HG02981 (cell line): Measurements from ENCODE around the gene ADPRS.

Experiments
- ATAC-seq: cut with Tn5 transposase; IDR thresholded peaks from one replicate; pipeline ENCODE4 v1.9.1; 2021; ENCODE audit warnings: mild to moderate bottlenecking, moderate library complexity; ENCODE audit not compliant: unreplicated experiment

Gene ADPRS

DNA sequence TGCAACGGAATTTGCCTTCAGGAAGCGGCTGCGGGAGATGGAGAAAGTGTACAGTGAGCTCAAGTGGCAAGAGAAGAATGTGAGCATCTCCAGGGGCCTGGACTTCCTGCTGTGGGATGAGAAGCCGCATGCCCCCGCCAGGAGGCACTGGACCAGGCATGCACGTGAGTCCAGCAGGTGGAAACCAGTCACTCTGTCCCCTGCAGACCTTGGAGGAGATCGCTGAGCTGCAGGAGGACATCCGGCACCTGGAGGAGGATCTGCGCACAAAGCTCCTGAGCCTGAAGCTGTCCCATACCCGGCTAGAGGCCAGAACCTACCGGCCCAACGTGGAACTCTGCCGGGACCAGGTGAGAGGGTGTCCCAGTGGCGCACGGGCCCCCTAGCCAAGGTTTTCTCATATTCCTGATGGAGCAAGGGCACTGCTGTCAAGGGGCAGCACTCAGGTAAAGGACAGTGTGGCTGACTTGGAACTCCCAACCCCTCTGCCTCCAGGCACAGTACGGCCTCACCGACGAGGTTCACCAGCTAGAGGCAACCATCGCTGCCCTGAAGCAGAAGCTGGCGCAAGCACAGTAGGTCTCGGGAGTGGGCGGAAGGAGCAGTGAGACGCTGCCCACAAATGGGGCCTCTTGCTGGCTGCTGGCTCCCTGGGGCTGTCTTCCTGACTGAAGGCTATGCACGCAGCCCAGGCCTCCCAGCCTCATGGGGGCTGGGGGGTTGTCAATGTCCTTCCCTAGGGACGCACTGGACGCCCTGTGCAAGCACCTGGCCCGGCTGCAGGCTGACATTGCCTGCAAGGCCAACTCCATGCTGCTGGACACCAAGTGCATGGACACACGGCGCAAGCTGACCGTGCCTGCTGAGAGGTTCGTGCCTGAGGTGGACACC lies 1.2 kb upstream of the ADPRS start:
- ATAC-seq, result no peak

DNA sequence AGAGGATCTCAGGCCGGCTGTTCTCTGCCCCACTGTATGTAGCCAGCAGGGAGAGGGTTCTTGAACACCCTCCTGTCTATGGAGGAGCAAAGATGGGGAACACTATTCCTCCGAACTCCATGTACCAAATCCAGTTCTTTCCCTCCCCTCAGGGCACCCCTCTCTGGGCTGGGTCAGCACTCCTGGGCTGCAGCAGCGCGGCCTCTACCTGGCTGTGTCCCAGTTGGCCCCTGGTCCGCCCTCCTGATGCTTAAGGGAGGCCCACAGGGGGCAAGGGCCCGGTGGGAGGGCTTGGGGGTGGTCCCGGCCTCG lies 471 bp upstream of the ADPRS start:
- ATAC-seq, result no peak

DNA sequence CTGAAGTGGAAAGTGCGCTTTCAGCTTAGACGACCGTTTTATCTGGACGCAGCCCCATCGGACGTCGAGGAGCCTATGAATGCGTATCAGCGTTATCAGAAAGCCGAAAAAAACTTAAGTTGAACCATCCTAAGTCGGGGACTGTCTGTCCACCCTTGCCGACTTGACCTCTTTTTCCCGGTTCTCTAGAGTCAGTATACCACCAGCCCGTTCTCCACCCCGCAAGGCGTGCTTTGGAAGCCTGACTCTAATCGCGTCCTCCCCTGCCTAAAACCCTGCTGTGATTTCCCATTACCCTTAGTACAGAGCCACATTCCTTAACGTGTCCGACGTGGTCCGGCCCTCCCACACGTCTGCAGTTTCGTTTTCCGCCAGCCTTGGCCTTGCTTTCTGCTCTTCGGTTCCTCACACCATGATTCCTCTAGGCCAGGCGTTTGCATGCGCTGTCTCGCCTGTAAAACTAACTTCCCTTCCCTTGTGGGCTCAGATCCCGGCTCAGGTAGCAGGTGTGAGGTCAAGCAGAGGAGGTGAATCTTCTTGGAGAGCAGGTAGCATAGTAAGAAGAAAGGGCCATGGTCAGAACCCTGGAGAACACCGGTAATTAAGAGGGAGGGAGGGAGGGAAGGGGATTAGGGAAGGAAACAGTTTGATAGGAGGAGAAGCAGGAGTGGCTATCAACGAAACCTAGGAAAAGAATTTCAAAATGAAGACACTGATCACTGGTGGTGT lies 865 bp downstream of the ADPRS start:
- no peak for ATAC-seq

DNA sequence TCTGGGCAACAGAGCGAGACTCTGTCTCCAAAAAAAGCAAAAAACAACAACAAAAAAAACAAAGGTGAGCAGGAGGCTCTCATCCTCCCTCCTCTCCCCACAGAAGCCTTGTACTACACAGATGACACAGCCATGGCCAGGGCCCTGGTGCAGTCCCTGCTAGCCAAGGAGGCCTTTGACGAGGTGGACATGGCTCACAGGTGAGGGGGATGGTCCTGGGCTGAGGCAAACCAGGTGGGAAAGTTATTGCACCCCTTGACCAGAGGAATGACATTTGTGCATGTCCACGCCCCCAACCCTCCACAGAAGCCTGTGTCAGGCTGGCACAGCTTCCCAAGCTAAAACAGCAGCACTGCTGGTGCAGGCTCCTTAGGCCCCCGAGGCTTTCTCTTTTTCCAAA lies 2.4 kb downstream of the ADPRS start:
- ATAC-seq, result no peak

DNA sequence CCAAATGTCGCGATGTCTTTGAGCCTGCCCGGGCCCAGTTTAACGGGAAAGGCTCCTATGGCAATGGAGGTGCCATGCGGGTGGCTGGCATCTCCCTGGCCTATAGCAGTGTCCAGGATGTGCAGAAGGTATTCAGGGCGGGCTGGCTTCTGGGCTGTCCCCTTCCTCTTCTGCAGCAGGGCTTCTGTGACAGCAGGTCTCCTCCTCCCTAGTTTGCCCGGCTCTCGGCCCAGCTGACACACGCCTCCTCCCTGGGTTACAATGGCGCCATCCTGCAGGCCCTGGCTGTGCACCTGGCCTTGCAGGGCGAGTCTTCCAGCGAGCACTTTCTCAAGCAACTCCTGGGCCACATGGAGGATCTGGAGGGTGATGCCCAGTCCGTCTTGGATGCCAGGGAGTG lies 3.0 kb downstream of the ADPRS start:
- ATAC-seq, result no peak

DNA sequence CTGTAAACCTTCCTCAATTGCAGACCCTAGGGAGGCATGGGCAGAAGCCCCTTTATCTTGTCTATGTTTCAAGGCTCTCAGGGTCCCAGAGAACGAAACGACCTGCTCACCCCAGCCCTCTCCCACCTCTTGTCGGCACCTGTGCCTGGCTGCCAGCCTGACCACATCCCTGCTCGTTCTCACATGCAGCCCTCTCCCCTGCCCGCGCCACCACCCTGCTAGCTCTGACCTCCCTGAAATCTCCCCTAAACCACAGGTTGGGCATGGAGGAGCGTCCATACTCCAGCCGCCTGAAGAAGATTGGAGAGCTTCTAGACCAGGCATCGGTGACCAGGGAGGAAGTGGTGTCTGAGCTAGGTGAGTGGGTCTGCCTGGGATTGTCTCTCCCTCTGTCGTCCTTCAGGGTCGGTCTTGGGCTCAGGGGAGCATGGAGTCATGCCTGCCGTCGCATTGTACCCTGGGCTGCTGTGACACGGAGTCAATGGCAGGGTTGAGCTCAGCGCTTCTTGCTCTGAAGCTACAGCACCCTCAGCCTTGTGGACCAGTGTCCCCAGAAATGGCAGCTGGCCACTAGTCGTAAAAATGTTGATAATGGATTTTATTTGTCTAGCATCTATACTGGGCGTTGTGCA lies 3.6 kb downstream of the ADPRS start:
- ATAC-seq, result no peak

DNA sequence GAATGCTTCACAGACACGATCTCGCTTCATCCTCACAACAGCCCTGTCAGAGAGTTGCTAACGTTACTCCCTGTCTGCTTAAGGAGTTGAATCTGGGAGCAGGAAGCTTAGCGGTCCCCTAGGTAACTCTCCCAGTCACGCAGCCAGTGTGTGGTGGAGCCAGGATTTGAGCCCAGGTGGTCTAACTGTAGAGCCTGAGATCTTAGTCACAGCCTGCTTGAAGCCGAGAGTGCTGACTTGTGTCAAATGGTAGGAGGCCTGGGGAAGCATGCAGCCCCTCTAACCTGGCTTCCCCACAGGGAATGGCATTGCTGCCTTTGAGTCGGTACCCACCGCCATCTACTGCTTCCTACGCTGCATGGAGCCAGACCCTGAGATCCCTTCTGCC lies 4.1 kb downstream of the ADPRS start:
- ATAC-seq, result no peak

DNA sequence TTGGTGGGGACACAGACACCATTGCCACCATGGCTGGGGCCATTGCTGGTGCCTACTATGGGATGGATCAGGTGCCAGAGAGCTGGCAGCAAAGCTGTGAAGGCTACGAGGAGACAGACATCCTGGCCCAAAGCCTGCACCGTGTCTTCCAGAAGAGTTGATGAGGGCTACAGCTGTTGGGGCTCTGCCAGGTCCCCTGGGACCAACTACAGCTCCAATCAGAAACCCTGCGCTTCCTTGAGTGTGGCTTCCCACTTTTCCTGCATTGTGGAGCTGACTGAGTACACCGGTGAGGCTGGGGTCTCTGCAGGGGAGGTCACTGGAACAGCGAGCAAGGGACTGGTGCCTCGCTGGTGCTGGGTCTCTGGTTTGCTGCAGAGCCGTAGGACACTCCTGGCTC lies 4.5 kb downstream of the ADPRS start:
- no peak for ATAC-seq

DNA sequence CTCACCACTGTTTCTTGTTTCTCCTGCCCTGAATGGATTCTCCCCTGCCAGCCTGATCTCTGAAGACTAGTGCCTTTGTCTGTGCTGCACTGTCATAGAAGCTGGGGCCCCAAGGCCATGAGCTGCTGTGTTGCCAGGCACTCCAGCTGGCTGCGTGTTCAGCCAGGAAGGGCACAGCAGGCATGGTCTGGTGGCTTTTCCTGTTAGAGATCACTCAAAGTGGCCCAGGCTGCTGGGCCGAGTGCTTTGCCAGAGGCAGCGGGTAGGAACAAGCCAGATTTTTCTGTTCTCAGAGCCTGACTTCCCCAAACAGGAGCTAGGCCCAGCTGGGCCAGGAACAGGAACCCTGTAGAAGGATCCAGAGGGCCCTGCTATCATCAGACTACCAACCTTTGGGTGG lies 5.2 kb downstream of the ADPRS start:
- ATAC-seq, result no peak

DNA sequence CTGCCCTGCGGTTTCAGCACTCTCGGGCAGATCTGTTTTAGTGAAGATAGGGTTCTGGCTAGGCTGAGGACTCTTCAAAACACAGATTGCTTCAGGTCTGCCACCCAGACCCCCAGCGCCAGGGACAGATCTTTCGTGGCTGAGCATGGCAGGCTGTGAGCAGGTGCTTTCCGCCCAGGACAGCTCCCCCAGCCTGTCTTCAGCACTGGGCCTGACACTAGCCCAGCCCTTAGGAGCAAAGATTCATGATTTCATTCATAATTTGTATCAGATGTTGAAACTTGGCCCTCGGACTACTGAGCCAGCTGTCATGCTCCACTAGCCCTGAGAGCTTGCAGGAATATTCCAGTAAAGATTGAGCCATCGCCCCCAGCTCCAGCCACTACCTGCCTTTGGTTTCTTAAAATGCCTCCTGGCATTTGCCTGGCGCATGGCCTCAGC lies 5.9 kb downstream of the ADPRS start:
- no peak for ATAC-seq

DNA sequence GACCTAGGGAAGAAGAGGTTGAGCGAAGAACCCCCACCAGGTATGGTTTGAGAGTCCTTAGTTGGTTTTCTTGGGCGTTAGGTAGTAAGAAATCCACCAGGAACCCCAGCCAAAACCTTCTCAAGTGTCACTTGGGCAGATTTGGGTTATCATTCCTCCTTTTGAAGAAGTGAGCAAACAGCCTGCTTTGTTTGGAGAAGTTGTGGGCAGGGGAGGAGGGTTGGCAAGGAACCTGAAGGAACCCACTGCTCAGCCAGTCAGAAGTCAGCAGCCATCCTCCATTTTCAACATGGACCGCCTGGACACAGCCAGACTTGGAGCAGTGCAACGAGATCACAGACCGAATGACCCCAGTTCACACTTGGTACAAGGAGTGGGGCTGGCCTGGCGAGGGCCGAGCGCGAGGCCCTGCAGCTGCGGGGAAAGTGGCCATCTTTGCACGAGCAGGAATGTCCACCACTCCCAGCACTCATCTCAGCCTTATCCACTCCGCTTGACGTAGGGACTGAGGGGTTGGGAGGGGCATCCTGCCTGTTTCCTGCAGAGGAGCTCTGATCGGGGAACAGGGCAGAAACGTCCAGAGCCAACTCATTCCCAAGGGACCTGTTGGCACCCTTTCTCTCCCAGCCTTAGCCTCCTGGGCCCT lies 7.2 kb downstream of the ADPRS start:
- ATAC-seq, result no peak

DNA sequence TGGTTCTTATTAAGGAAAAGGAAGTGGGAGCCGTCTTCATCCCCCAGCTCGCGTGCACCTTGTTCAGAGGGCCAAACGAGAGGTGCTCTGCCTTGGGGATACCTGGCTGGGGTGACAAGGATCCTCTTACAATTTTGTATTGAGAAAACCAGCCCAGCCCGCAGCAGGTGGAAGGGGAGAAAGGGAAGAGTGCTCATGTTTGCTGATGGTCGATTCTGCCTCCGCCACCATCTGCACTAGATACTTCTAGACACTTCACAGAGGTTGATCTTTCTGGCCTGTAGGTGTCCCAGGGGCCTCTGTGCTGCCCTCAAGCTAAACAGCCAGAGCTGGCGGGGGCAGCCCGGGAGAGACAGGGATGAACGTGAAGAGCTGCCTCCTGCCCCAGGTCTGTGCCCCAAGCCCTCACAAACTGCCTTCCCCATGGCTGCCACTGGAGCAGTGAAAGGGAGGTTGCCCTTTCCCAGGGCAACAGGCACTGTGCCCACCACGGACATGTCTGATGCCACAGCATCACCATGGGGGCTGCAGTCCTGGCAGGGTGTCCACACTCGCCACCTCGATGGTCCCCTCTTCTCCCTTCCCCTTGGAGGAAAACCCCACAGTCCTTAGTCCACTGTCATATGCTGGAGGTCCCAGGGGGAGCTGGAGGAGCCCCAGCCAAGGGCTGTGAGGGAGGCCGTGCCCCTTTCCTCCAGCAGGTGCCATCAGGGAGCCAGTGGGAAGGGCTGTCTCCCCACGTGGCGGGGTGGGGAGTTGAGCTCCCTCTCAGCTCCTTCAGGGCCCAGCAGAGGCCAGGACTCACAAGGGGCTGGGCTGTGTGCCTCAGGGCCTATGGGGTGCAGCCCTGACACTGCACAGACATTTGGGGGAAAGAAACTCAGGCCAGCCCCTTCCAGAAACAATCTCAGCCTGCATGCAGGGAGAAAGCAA lies 8.1 kb downstream of the ADPRS start:
- no peak for ATAC-seq

DNA sequence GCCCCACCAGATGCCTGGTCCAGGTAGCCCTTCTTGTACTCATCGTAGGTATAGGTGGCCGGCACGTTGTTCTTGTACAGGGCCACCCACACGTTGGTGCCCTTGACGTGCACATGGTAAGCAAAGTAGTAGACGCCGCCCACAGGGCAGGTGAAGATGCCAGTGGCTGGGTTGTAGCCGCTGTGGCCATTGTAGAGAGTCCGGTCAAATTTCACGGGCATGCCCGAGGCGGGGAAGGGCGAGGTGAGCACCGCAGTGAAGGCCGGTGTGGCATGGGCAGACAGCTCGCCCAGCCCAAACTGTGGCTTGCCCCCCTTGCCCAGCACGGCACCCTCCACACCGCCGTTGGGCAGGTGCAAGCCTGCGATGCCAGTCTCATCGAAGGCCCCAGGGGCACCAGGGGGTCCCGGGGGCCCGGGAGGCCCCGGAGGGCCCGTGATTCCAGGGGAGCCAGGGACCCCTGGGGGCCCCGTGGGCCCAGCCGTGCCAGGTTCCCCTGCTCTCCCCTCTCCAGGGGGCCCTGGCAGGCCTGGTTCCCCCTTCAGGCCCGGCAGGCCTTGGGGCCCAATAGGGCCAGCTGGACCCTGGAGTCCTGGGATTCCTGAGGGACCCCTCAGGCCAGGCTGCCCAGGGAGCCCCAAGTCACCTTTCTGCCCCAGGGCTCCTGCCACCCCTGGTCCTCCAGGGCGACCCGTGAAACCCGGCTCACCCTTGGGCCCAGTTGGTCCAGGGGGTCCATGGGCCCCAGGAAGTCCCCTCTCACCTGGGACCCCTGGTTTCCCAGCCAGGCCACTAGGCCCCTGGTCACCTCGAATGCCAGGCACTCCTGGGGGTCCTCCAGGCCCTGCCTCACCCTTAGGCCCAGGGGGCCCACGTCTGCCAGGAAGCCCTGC lies 9.2 kb downstream of the ADPRS start:
- ATAC-seq, result no peak

DNA sequence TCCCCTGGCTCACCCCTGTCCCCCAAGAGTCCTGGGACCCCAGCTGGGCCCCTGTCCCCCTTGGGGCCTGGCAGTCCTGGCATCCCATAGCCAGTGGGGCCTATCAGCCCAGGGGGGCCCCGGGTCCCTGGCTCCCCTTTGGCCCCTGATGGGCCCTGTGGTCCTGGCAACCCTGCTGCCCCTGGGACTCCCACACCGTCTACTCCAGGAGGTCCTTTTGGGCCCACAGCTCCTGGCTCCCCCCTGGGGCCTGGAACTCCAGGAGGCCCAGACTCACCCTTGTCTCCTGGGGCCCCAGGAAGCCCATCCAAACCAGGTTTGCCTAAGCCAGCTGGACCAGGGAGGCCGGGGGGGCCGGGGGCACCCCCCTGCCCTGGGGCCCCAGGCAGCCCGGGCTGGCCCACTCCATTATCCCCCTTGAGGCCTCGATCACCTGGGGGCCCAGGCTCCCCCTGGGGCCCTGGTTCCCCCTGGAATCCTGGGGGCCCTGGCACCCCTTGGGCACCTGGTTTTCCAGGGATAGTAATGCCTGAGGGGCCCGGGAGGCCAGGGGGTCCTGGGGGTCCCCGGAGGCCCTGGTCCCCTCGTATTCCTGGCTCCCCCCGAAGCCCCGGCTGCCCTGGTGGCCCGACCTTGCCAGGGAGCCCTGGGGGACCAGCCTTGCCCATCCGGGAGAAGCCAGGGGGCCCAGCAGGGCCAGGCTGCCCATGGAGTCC lies 10.1 kb downstream of the ADPRS start:
- no peak for ATAC-seq

DNA sequence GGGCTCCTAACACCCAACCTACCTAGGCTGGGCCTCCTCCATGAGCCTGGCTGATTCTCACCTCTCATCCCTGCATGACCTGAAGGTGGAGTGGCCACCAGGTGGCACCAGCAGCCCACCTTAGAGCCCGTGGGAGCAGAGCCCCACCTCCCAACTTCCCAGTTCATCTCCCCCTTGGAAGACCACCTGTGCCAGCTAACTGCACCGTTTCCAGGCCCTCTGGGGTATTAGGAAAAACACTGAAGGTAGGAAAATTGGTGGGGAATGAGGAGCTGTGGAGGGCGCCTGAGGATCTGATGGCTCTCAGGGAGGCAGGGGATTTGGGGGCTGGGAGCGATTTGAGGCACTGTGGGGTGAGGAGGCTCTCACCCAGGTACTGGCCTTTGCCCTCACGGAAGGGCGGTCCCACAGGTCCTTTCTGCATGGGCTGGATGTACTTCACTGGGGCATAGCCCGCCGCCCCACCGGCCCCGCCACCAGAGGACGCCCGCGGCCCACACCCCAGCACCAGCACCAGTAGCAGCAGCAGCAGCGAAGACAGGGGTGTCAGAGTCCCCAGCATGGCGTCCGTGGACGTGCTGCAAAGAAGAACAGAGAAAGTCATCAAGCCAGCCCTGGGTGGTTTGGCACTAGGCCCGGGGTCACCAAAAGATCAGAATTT lies 11.1 kb downstream of the ADPRS start:
- no peak for ATAC-seq

DNA sequence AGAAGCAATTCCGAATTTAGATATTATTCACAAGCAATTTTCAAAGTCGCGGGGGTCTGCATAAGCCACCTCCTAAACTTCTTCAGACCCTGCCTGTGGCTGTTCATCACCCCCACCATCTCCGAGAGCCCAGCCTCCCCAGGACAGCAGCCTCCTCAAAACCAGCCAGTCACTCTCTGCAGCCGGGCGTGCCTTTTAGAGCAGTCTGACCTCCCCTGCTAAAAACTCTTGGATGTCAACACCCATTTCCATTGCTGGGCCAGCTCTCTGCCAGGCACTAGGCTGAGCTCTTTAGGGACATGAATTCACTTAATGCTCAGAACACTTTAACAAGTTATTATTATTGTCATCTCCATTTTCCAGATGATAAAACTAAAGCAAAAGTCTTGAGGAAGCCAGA lies 11.7 kb downstream of the ADPRS start:
- ATAC-seq, result no peak

DNA sequence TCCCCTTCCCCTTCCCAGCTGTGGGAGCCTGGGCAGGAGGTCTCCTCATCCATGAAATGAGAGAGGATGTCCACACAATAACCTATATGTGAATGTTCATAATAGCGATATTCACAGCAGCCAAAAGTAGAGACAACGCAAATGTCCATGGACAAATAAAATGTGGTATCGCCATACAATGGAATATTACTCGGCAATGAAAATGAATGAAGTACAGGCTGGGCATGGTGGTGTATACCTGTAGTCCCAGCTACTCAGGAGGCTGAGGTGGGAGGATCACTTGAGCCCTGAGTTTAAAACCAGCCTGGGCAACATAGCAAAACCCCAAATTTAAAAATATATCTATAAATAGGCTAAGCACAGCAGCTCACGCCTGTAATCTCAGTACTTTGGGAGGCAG lies 12.9 kb downstream of the ADPRS start:
- ATAC-seq, result no peak

DNA sequence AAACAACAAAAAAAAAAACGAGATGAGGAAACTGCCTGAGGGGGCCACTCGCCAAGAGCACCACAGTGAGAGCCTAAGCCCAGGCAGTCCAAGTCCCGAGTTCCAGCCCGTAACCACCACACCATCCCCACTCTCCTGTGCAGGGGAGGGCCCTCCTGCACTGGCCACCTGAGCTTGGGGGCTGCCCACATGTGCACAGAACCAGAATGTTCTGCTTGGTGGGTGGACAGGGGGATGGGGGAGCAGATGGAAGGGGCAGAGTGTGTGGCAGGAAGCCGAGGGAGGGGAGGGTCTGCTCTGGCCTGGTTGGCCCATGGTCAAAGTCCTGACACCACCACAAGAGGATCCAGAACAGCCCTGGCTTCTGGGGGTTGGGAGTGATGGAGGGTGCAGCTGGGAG lies 17.6 kb downstream of the ADPRS start:
- no peak for ATAC-seq
